GM12864 (cell line): ENCODE results near the gene SLC10A1.
"Not testable (repeated sequence)": the region's sequence is repeated elsewhere in the genome, so short reads cannot be mapped to it uniquely, and the experiment has no call there.

Experiments used
- DNase-seq: peaks from one replicate; pipeline ENCODE4 v3.0.0-alpha.2; 2011; ENCODE audit warnings: low read depth
- H3K4me3 ChIP-seq: 2 replicates; pipeline ENCODE4 v1.5.1; 2011; ENCODE audit warnings: mild to moderate bottlenecking, low read depth, low read length, control low read depth
- TF ChIP-seq, protein P1 (sequence below): IDR thresholded peaks from 2 replicates; pipeline ENCODE4 v1.5.1; 2011; ENCODE audit warnings: low read depth, mild to moderate bottlenecking, moderate library complexity, low read length, control low read depth, inconsistent platforms; ENCODE audit errors: missing control alignments

Gene SLC10A1

DNA sequence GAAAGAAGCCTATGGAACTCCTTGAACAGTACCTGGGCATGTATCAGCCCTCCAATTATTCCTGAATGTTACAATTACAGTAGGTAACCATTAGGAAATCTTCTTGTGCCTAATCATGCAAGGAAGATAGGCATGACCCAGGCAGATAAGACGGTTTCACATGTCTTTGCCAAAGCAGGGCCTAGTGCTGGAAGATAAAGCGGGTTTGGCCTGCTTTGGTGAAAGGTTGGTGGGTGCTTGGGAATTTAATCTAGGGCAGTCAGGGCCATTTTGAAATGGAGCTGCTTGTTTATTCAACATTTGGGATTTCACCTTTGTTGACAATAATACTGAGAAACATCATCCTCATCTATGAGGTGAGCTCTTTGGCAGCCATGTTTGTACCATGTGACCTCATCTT lies 42.6 kb downstream of the SLC10A1 start:
- no peak for DNase-seq
- TF ChIP-seq, protein P1, sequence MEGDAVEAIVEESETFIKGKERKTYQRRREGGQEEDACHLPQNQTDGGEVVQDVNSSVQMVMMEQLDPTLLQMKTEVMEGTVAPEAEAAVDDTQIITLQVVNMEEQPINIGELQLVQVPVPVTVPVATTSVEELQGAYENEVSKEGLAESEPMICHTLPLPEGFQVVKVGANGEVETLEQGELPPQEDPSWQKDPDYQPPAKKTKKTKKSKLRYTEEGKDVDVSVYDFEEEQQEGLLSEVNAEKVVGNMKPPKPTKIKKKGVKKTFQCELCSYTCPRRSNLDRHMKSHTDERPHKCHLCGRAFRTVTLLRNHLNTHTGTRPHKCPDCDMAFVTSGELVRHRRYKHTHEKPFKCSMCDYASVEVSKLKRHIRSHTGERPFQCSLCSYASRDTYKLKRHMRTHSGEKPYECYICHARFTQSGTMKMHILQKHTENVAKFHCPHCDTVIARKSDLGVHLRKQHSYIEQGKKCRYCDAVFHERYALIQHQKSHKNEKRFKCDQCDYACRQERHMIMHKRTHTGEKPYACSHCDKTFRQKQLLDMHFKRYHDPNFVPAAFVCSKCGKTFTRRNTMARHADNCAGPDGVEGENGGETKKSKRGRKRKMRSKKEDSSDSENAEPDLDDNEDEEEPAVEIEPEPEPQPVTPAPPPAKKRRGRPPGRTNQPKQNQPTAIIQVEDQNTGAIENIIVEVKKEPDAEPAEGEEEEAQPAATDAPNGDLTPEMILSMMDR, result no peak
- no peak overlapping the region for H3K4me3 ChIP-seq

DNA sequence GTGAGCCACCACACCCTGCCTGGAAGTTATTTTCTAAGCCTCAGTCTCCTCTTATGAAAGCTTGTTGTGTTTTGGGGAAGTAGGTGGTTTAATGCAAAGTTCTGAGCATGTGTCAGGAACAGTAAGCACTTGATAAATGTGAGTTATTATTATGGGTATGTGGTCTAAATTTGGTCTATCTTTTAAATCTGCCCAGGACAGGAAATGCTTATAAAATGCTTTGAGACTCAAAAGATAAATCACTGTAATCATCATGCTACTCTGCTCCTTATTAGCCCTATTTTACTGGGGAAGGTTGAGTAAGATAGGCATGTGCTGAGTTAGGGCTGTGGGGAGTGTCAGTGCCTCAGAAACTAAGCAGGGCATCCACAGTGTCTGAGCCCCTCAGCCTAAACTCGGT lies 43.2 kb downstream of the SLC10A1 start:
- TF ChIP-seq, protein P1, result no peak
- H3K4me3 ChIP-seq, result no peak overlapping the region
- DNase-seq, result no peak

DNA sequence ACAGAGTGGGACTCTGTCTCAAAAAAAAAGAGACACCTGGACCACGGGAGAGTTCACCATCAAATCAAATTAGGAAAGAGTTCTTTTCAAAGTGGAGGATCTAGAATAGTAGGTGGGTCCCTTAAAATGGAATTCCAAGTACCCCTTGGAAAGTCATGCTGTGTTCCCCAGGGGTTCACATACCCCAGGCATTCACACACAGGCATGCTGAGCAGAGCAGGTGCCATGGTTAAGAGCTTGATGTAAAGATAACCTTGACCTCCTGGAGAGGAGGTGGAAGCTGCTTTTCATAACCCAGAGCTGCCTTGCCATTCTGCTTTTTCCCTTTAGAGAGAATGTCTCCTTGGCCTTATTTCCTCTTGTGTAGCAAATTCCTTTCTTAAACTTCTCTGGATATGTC lies 44.3 kb downstream of the SLC10A1 start:
- H3K4me3 ChIP-seq, result no peak overlapping the region
- TF ChIP-seq, protein P1, result no peak
- no peak for DNase-seq

DNA sequence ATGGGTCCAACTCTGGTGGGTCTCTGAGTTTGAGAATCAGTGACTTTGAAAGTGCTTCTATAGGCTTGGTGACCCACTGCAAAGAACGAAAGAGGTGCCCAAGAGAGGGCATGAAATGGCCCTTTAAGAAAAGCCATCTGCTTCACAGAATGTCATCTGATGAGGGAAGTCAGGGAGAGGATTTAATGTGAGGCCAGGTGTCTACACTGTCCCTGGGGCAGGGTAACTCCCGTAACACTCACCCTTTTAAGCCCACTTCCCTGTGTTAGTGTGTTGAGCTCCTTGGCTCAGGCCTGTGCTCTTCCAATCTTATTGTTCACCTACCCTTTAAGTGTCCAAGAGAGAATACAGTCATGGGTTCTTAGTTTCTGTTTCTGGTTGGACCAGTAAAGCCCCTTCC lies 46.5 kb downstream of the SLC10A1 start:
- no peak overlapping the region for H3K4me3 ChIP-seq
- TF ChIP-seq, protein P1, result no peak
- DNase-seq, result no peak

DNA sequence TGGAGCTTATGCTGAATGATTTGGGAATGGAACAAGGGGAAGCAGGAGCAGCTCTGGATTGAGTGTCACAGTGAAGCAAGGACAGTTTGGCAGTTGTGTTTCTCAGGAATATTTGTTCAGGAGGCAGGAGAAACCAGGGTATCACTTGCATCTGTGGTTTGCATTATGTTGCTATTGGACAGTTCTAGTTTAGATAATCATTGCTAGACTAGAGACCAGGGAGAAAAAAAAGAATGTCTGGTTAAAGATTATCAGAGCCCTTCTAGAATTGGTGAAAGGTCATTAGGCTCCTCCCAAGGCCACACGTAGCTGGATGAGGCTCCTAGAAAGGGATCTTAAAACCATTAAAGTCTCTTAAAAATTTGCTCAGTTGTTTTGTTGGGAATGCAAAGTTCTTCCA lies 47.1 kb downstream of the SLC10A1 start:
- no peak for DNase-seq
- TF ChIP-seq, protein P1, result no peak
- no peak overlapping the region for H3K4me3 ChIP-seq

DNA sequence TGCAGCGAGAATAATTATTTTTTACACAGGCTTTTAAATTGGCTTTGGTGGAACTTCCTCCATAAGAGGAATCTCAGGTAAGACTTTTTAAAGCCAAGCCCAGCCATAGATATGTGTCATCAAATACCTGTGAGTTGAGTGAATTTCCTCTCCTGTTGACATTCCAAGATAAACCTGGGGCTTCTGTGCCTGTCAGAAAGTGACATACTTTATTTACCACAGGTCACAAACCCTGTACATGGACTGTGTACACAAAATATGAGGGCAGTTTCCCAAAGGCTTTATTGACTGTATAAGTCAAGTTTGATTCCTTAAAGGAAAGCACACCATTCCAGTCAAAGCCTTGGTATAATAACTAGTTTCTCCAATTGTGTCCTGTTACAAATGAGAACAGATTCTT lies 56.0 kb downstream of the SLC10A1 start:
- TF ChIP-seq, protein P1, result no peak
- no peak overlapping the region for H3K4me3 ChIP-seq
- DNase-seq, result no peak

DNA sequence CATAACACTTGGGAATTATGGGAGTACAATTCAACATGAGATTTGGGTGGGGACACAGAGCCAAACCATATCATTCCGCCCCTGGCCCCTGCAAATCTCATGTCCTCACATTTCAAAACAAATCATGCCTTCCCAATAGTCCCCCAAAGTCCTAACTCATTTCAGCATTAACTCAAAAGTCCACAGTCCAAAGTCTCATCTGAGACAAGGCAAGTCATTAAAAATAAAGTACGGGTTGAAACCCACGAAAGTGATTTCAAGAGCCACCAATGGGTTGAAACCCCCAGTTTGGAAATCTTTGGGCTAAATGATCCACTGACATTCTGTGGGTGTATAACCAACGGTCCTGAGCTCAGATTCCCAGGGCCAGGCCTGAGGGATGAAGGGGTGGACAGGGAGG lies 60.6 kb downstream of the SLC10A1 start:
- H3K4me3 ChIP-seq, result not testable (repeated sequence)

DNA sequence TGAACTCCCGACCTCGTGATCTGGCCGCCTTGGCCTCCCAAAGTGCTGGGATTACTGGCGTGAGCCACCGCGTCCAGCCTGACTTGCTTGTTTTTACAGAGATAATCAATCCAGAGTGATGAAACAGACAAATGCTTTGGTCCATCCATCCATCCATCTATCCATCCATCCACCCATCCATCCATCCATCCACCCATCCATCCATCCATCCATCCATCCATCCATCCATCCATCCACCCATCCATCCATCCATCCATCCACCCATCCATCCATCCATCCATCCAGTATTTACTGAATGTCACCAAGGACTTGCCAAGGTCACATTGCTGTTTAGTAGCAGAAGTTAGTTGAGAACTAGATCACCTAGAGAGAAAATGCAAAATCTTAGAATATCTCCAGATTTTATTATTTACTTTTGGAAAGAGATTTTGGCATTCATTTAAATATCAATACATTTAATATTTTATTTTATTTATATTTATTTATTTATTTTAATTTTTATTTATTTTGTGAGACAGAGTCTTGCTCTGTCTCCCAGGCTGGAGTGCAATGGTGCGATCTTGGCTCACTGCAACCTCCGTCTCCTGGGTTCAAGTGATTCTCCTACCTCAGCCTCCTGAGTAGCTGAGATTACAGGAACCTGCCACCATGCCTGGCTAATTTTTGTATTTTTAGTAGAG lies 65.0 kb downstream of the SLC10A1 start:
- H3K4me3 ChIP-seq, DNase-seq: not testable (repeated sequence)

More for the DNA sequence above, 60.6 kb downstream of the SLC10A1 start:
- not testable (repeated sequence) for DNase-seq
